ENCODE data around the gene IP6K3. TPM values are rescaled to one million over a fixed set of nuclear protein-coding genes. Genes with fewer than 3 reads are reported as not detected.

IP6K3 gene
- total RNA-seq, 4 donors from 2014 or later = 0.19 to 2.2 (median 0.45) TPM

- peak; percentile 22 for ATAC-seq (ENCODE audit: low FRiP score)
- no peak for TF ChIP-seq CTCF (IDR thresholded peaks at IDR 0.05)
- no peak for DNase-seq (ENCODE audit: low spot score)
Measured at GRCh38 chr6:33746036-33746600, 587 bp downstream of the IP6K3 start.

GRCh38 chr6:33745548-33745947 is 1.2 kb downstream of the IP6K3 start:
- DNase-seq (ENCODE audit: low spot score) (no peak), ATAC-seq (ENCODE audit: low FRiP score) (no peak)
- no peak for TF ChIP-seq CTCF (IDR thresholded peaks at IDR 0.05)

GRCh38 chr6:33744895-33745546 is 1.7 kb downstream of the IP6K3 start:
- ATAC-seq (ENCODE audit: low FRiP score) = no peak
- DNase-seq (ENCODE audit: low spot score) = no peak
- TF ChIP-seq CTCF (IDR thresholded peaks at IDR 0.05) = no peak

GRCh38 chr6:33744001-33744848 is 2.5 kb downstream of the IP6K3 start:
- ATAC-seq (ENCODE audit: low FRiP score) (peak; percentile 72), DNase-seq (ENCODE audit: low spot score) (peak; percentile 63)
- peak in 1 of 3 donors; percentile 46 for TF ChIP-seq CTCF (IDR thresholded peaks at IDR 0.05)

- DNase-seq (ENCODE audit: low spot score) = no peak
- no peak for TF ChIP-seq CTCF (IDR thresholded peaks at IDR 0.05)
- peak; percentile 20 for ATAC-seq (ENCODE audit: low FRiP score)
Measured at GRCh38 chr6:33742837-33743236, 3.9 kb downstream of the IP6K3 start.

- no peak for ATAC-seq (ENCODE audit: low FRiP score)
- DNase-seq (ENCODE audit: low spot score) = no peak
- TF ChIP-seq CTCF (IDR thresholded peaks at IDR 0.05) = no peak
Measured at GRCh38 chr6:33742092-33742491, 4.6 kb downstream of the IP6K3 start.
